ENCODE data around the gene SPATA3.

The SPATA3 gene

DNA sequence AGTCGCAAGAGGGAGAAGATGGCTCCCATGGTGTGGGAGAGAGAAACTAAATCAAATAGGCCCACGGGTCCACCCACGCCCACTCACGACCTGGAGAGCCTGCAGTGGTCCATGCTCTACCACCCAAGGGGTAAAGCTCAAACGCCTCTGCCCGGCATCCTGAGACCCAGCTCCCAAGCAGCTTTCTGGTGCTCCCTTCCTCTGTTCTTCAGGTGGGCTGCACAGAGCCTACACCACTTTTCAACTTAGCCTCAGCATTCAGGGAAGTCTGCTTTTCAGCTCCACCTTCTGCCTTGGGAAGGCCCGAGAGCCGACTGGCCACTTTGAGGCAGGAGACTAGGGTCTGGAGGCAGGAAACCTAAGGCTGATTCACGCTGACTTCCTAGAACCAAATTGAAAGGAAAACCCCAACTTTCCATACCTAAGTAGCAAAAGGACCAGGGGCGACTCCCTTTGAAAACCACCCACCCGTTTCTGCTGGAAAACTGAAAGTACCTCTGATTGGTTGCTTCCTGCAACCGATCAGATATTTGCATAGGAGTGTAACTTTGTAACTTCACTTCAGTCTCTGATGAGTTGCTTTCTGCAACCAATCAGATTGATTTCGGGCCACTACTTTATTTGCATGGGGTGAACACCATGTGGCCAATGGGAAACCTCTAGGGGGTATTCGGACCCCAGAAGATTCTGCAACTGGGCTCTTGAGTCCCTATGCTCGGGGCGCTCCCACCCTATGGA, 26.8 kb upstream of the SPATA3 start:
- FAIRE-seq: no peak

DNA sequence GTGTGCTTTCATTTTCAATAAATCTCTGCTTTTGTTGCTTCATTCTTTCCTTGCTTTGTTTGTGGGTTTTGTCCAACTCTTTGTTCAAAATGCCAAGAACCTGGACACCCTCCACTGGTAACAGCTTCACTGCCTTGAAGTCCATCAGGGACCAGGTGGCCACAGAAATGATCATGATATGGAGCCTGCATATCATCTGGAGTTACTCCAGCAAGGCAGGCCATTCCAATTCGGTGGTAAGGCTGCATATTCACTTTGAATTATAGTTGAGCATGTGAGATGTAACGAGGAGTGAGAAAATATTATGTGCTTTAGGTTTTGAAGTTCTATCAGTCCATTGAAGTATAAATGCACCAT, 26.3 kb upstream of the SPATA3 start:
- FAIRE-seq: no peak

DNA sequence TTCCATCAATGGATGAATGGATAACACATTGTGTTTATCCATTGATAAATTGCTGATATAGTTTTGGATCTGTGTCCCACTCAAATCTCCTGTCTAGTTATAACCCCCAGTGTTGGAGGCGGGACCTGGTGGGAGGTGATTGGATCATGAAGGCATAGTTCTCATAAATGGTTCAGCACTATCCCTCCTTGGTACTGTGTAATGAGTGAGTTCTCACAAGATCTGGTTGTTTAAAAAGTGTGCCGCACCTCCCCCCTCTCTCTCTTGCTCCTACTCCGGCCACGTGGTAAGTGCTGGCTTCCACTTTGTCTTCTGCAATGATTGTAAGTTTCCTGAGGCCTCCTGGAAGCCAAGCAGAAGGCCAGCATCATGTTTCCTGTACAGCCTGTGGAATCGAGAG, 23.9 kb upstream of the SPATA3 start:
- no peak for FAIRE-seq

DNA sequence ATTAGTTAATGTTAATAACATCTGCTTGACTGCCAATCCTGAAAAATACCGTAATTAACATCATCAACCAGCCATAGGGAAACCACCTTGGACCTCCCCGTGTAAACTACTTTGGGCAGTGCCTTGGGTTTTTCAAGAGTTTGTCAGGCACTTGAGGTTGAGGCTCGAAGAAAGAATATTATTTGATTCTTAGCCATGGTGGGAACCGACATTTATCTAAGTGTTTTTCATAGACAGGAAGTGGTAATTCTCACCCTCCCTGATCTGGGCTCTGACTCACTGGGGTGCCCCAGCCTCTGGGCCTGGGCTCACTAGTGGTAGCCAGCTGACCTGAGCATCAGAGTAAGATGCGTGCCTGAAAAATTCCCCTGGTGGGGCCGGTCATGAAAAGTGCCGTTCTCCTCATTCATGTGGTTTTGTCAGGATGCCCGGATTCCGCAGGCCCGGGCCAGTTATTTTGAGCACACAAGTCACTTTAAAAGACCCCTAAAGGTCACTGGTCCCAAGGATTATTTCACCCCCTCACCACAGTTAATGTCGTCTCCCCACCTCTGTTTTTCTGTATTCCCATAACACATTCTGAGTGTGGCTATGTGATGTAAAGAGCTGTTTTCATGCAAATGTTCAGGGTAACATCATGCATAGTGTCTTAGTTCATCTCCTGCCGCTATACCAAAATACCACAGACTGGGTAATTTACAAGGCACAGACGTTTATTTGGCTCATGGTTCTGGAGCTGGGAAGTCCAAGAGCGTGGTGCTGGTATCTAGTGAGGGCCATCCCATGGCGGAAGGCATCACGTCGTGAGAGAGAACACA, 21.6 kb upstream of the SPATA3 start:
- FAIRE-seq: no peak

DNA sequence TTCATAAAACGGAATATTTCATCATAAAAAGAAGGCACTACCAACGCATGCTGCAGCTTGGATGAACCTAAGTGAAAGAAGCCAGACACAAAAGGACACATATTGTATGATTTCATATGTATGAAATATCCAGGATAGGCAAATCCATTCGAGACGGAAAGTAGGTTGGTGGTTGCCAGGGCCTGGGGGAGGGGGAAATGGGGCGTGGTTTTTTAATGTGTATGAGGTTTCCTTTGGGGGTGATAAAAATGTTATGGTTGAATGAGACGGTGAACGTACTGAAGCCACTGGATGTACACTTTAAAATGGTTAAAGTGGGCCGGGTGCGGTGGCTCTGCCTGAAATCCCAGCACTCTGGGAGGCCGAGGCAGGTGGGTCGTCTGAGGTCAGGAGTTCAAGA, 20.0 kb upstream of the SPATA3 start:
- FAIRE-seq: no peak

DNA sequence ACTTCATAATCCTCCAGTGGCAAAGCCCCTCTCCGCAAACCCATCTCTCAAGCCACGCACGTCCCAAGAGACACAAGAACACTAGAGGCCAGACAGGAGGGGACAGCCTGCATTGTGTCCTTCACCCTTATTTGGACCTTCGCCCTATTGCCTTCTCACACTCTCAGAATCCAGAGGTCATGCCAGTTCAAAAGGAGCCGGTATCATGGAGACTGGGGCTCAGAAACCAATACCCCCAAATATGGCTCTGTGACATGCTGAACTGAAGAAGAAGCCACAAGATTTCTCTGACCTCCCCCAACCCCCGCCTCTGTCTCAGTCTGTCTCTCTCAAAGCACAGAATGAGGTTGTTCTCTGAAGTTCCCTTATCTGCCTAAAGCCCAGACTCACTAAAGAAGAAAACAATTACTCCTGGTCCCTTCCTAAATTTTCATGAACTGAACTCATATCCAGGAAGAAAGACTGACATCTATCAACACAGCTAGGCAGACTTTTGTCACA, 19.2 kb upstream of the SPATA3 start:
- FAIRE-seq: no peak

DNA sequence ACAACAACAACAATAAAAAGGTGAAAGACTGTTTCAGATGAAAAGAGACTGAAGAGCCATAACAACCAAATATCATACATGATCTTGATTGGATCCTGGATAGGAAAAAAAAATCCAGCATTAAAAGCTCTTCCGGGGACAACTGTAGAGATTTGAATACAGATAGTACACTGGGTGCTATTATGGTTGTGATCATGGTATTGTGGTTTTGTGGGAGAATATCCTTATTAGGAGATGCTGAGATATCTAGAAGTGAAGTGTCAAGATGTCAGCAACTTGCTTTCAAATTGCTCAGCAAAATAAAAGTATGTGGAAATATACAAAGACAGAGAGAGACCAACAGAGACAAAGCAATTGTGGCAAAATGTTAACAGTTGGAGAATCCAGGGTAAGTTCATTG, 15.5 kb upstream of the SPATA3 start:
- FAIRE-seq: no peak

DNA sequence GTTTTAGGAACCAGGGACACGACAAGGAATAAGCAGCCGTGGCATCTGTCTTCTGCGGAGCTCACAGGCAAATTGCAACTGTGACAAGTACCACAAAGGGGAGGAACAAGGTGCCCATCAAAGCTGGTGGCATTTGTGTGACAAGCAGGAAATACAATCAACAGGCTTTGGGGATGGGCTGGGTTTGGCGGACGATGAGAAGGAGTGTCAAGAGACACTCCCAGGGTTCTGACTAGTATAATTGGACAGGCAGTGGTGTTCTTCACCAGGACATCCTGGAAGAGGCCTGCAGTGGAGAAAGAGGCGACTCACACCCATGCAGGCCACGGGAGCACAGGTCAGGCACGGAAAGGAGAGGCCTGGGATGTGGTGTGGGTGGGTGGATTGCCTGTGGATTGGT, 14.2 kb upstream of the SPATA3 start:
- FAIRE-seq: no peak

DNA sequence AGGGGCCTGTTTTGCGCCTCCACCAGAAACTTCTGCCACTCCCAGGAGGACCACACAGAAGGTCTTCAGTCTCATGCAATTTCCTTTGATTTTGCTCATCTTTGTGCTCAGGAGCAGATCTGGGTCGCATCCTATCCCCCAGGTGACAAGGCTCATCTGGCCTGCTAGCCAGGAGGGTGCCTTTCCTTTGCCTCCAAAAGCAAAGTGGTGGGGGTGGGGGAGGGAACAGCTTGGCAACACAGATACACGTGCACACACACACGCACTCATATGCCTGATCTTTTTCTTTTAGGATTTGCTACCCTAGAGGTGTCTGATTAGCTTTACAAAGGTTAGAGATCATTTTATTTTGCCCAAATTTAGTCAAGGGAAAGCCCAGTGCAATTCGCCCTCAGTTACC, 13.8 kb upstream of the SPATA3 start:
- FAIRE-seq: no peak

DNA sequence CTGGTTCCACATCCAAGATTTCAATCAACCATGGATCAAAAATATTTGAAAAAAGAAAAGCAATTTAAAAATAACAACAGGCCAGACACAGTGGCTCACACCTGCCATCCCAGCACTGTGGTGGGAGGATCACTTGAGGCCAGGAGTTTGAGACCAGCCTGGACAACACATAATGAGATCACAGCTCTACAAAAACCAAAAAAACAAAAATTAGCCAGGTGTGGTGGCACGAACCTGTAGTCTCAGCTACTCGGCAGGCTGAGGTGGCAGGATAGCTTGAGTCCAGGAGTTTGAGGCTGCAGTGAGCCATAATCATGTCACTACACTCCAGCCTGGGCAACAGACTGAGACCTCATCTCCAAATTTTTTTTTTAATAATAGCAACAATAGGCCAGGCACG, 13.4 kb upstream of the SPATA3 start:
- no peak for FAIRE-seq

DNA sequence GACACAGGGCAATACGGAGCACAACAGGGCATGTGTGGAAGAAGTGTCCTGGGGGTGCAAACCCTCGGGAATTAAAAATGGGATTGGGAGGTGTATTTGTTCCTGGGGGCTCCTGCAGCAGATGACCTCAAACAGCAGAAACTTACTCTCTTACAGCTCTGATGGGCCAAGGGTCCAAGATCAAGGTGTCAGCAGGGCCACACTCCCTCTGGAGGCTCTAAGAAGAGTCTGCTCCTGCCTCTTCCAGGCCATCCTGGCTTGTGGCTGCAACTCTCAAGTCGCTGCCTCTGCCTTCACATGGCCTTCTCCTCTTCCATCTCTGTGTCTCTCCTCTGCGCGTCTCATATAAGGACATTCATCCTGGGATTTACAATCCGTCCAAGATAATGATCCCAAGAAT, 12.4 kb upstream of the SPATA3 start:
- no peak for FAIRE-seq

DNA sequence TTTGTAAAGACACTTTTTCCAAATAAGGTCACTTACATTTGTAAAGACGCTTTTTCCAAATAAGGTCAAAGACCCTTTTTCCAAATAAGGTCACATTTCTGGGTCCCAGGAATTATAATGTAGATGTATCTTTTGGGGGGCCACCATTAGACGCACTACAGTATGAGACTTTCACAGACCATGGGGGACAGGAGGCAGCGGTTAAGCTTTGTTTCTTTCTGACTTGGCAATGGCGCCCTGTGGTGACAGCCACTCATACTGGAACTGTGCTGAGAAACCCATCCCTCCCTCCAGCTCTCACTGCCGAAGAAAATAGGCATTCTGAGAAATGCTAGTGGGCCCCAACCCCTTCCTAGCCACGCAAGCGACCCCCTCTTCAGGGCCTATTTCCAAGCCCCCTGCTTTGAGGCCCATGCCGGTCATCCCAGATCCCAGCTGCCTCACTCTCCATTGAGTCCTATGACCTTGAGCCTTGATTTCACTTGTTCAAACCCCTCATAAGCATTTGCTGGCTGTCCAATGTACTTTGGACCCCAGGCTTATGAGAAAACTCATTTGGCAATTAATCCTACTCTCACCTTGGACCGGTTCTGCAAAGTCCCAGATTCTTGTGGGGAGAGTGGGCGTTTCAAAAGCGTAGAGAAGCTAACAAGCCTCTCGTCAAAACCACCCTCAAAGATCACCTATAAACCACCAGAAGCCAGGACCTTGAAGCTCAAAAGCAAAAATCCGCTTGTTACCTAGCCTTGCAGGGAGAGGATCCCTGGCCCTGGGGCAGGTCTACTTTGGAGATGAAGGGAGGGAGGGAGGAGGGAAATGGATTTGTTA, 11.3 kb upstream of the SPATA3 start:
- FAIRE-seq: no peak

DNA sequence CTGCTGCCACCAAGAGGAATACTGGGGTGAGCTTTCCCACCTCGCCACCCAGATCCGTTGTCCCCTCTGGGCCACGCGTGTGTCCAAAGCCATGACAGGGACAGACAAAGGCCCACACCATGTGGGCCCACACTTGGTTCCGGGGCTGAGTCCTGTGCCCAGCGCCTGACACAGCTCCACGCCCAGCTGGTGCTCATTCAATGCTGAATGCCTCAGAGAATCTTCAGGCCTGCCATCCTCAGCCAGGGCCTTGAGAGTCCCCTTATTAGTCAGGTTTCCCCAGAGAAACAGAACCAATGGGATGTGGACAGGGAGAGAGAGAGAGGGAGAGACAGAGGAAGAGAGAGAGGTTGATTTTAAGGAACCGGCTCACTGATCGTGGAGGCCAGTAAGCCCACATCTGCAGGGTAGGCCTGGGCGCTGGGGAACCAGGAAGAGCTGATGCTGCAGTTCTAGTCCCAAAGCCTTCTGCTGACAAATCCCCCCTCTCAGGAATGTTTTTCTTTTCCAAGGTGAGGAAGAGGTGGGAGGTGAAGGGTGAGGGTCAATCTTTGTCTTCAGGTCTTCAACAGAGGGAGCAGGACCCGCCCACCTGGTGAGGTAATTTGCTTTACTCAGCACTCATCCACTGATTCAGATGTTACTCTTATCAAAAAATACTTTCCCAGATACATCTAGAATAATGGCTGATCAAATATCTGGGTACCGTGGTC, 10.2 kb upstream of the SPATA3 start:
- no peak for FAIRE-seq

DNA sequence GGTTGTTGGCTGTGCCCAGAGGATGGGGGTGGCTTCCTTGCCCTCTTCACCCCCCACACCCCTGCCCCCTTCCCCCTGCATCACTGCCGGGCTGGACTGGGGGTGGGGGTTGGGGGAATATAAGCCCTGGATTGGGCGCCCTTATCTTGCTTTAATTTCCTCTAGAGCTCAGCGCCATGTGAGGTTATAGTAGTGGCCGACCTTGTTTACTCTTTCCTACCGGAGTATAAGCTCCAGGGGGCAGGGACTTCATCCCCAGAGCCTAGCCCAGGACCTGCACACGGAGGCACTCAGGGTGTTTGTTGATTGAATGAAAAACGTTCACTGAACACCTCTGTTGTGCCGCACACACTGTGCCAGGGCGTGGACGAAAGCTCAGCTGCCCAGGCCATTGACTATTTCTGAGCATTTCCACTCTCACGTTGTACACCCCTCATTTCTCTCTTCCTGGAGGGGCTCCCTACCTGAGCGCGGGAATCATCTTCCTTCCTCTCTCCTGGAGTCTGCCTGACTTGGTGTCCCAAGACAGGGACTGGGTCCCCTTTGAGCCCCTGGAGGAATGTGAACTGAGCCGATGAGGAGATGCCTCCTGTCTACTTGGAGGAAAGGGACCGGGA, 9.3 kb upstream of the SPATA3 start:
- no peak for FAIRE-seq

DNA sequence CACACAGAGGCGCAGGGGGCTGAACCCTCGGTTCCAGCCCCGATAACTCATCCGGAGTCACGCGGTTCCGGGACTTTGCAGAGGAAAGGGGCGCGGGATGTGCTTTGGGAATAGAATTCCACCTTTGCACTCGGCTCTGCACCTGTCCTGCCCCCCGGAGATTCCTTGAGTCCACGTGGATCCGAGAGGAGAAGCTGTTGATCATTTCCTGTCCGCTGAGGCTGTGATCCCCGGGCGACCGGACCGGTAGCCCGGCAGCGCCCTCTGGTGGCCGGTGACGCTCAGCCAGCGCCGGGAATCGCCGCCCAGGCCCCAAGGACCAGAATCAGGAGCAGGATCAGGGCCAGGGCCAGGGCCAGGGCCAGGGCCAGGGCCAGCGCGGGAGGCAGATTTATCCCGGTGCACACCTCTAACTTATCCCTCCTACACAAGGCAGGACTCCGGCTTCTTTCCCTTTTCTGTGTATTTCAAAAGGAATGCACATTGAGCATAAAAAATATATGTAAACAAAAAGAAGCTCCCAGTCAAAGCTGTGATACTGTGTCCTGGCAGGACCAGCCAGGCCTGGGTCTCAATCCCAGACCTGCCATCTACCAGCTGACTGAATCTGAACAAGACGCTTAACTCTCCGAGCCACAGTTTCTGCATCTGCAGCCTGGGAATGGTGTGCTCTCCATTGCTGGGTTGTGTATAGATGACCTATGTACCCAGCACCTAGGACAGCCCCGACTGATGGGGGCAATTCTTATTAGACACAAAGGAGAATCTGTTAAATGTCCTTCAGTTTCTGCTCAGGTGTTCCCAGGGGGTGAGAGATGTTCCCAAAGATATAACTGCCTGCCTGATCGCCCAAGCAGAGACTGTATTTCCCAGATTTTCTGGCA, 8.5 kb upstream of the SPATA3 start:
- no peak for FAIRE-seq

DNA sequence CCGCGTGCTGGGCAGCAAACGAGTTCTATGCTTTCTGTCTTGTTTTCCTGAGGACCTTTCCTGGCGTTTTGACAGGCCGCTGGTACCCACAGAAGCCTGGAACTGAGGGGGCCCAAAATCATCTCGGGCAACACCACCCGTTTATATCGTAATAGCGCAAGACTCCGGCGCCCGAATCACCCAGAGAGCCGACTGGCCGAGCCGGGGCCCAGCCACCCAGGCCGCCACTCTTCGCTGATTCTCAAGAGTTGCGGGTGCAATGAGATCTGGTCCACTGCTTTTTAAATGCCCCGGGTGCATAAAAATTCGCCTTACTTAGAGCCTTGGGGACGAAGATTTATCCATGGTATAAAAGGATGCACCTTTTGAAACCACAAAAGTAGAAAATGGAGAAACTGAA, 6.2 kb upstream of the SPATA3 start:
- no peak for FAIRE-seq

DNA sequence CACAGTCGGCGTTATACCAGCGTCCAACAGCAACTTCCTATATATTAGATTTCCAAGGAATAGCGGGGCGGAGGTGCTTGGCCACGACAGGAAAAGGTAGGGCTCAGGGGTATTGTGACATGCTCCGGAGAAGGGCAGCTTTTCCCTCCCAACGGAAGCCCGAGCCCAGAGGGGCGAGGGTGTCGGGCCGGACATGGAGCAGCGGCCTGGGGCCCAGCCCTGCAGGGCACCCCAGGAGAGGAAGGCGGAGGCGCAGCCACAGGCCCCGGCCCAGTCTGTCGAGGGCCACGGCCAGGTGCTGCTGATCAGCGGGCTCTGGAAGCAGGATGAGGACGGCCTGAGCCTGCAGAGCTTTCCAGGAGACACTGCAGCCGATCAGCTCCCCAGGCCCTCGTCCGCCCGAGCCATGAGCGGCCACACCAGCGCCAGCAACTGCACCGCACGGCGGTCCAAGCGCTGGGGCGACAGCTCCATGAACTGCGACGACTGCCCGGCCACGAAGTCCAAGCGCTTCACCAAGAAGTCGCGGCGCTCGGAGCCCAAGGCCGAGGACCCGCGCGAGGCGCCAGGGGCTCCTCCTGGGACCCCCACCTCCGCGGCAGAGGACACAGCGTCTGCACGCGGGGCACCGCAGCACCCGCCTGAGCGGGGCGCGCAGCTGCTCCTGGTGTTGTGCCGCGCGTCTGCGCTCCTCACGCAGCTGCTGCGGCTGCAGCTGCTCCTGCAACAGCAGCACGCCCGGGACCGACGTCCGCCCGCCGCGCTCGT, 5.6 kb upstream of the SPATA3 start:
- no peak for FAIRE-seq

DNA sequence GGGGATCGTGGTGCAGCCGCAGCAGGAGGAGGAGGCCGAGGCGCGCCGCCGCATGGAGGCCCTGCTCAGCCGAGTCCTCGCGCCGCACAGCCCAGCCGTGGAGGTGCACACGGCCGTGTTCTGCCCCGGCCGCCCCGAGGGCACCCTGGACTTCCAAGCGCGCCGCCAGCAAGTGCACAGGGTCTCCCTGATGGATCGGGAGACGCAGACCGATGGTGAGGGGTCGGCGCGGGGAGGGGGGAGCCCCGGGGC, 5.1 kb upstream of the SPATA3 start:
- FAIRE-seq: no peak

DNA sequence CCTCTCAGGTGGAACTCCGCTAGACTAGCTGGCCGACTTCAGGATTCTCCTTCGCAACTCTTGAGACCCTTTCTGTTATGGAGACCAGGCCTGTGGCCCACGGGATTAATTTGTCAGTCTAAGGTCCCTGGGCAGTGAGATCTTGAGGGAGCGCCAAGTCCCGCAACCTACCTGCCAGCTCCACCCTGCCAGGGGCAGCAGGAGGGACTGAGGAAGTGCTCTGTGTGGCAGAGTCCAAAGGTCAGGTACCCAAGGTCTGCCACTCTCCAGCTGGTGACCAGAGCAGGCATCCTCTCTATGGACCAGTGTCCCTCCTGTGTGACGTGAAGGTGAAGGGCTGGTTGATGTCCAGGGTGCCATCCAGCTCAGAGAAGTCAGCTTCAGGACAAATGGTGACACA, 4.3 kb upstream of the SPATA3 start:
- FAIRE-seq: no peak

DNA sequence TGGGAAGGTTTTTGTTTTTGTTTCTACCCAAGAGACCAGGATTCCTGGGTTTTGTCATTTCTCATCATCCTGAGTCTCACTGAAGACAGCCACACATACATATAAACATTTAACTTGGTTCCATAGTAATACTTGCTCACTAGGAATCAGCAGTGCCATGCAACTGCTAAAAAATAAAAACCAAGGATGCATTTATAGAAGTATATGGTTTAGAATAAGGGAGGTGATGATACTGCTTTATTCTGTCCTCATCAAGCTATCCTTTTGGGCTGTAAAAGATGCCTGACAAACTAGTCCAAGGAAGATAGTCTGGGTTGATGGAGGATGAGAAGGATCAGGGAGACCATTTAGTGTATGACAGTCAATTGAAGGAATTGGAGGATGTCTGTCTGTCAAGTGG, 740 bp downstream of the SPATA3 start:
- FAIRE-seq: no peak

DNA sequence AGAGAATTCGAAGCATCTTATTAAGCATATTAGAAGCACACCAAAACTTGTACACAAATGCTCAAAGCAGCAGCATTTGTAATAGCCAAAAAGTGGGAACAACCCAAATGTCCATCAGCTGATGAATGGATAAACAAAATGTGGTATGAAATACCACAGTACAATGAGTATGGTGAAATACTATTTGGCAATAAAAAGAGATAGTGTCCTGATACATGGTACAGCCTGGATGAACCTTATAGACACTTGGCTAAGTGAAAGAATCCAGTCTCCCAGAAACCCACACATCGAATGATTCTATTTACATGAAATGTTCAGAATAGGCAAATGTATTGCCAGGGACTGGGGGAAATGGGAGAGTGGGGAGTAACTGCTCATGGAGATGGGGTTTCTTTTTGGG, 3.0 kb downstream of the SPATA3 start:
- no peak for FAIRE-seq
